Stimulated activated naive CD8-positive, alpha-beta T cell treated with anti-CD3 and anti-CD28 coated beads, Interleukin-15, amount 100 ng/mL, for 72 hours (primary cell): ENCODE measurements around the gene ARID4A.

ENCODE experiments used
- ATAC-seq: fragments of 150-1000 bp; cut with Tn5 transposase; 2 replicates; pipeline ENCODE4 v1.10.0; 2021; ENCODE audit warnings: mild to moderate bottlenecking, moderate library complexity
- DNase-seq, 2 donors: peaks; one replicate each; pipeline ENCODE4 v3.0.0; 2021 to 2022
- H3K27ac Mint-ChIP-seq, 2 donors: one replicate each; pipeline ENCODE4 v1.8.0; 2022; ENCODE audit warnings: mild to moderate bottlenecking in 2 of 2, mixed read lengths in 2 of 2, moderate library complexity in 2 of 2
- H3K27me3 Mint-ChIP-seq: one replicate; pipeline ENCODE4 v1.8.0; 2022; ENCODE audit warnings: mixed read lengths
- H3K4me1 Mint-ChIP-seq: one replicate; pipeline ENCODE4 v1.8.0; 2022; ENCODE audit warnings: mild to moderate bottlenecking, mixed read lengths
- H3K4me3 Mint-ChIP-seq, 2 donors: one replicate each; pipeline ENCODE4 v1.8.0; 2022; ENCODE audit warnings: mild to moderate bottlenecking in 2 of 2, mixed read lengths in 2 of 2, moderate library complexity in 1 of 2
- H3K9me3 Mint-ChIP-seq, 2 donors: one replicate each; pipeline ENCODE4 v1.8.0; 2022; ENCODE audit warnings: mixed read lengths in 2 of 2

ARID4A gene

DNA sequence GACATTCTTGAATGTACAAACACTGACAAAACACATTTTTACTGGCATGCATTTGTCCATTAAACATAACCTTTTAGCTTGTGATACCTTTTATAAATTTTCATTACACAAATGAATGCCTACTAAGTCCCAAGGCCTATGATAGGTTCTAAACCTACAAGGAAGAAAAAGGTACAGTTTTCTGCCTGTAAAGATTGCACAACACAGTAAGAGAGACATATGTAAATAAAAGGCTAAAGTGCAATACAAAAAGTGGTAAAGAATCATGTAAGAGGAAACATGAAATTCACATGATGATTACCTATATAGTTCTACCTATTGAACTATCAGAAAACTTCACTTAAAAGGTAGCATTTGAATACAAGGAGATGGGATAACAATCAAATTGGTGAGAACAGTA, 14.6 kb upstream of the ARID4A start:
- Mint-ChIP-seq H3K4me1 (peaks cover 75% of the 10 kb centered on the region), H3K9me3 (no peaks in the 10 kb centered on the region), H3K4me3 (no peak overlapping the region), H3K27ac (peak overlapping the region in 1 of 2 donors; percentile 27), H3K27me3 (no peaks in the 10 kb centered on the region)
- ATAC-seq = no peak
- DNase-seq = no peak

DNA sequence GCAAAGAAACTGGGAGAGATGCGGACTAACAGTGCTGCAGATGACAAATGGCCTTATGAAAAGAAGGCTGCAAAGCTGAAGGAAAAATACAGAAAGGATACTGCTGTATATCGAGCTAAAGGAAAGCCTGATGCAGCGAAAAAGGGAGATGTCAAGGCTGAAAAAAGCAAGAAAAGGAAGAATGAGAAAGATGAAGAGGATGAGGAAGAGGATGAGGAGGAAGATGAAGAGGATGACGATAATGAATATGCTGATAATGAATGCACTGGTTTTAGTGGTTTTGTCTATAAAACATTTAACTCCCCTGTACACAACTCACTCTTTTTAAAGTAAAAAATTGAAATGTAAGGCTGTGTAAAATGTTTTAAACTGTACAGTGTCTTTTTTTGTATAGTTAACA, 13.2 kb upstream of the ARID4A start:
- no peak for DNase-seq
- no peaks in the 10 kb centered on the region for H3K27me3 Mint-ChIP-seq
- H3K27ac Mint-ChIP-seq = peak overlapping the region in 1 of 2 donors; percentile 48
- no peak for ATAC-seq
- no peaks in the 10 kb centered on the region for H3K9me3 Mint-ChIP-seq
- H3K4me1 Mint-ChIP-seq = peaks cover 77% of the 10 kb centered on the region
- no peak overlapping the region for H3K4me3 Mint-ChIP-seq

DNA sequence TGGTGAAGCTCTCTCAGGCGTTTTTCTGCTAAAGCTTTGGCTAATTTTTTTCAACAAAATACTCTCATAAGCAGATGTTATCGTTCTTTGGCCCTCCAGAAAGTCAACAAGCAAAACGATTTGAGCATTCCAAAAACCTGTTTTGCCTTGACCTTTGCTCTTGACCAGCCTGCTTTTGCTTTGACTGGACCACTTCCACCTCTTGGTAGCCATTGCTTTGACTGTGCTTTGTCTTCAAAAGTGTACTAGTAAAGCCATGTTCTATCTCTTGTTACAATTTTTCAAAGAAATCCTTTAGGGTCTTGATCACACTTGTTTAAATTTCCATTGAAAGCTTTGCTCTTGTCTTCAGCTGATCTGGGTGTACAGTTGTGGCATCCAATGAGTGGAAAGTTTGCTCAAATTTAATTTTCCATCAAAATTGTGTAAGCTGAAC, 10.7 kb upstream of the ARID4A start:
- DNase-seq (no peak), ATAC-seq (no peak)
- Mint-ChIP-seq H3K4me1 (peaks cover 69% of the 10 kb centered on the region), H3K4me3 (no peak overlapping the region), H3K27me3 (no peaks in the 10 kb centered on the region), H3K27ac (peak overlapping the region in 1 of 2 donors; percentile 67), H3K9me3 (no peaks in the 10 kb centered on the region)

DNA sequence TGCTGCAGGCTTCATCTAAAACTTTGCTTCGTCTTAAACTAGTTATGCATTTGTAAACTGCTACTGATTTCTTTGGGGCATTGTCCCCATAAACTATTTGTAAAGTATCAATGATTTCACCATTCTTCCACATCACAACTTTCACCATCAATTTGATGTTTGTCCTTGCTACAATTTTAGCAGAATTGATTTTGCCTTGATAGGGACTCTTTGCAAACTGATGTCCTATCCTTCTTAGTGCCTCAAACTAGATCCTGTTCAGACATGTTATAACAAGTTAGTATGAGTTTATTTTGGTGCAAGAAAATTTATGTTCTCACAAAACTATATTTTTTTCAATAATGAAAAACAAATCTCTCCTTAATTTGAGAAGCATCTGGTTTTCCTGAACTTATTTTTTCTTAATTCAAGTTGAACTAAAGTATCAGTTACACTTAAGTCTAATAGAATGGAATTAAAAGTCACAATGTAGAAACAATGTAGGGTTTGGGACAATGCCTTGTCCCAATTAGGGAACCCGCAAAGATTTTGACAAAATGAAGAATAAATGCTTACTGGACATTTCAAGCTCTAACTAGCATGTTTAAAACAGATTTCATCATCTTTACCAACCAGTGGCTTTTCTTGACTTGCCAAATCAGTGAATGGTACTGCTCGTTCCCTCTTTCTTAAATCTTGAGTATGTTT, 10.1 kb upstream of the ARID4A start:
- Mint-ChIP-seq H3K27me3 (no peaks in the 10 kb centered on the region), H3K4me1 (peaks cover 69% of the 10 kb centered on the region), H3K4me3 (no peak overlapping the region), H3K27ac (peak overlapping the region in 1 of 2 donors; percentile 67), H3K9me3 (no peaks in the 10 kb centered on the region)
- no peak for DNase-seq
- no peak for ATAC-seq

DNA sequence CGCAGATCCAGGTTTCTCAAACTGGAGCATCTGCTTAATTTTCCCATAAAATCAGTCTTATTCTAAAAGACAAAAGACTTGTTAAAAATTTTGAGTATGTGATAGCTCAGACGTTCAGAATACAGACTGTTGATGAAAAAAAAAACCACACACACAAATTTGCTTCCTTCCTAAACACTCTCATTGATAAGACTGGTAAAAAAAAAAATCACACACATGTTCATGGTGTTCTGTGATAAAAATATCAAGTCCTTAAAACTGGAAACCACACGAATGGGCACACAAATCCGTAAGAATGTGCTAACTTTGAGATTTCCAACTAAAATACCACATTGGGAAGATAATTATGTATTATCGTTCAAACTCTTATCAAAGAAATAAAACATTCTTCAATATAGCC, 6.7 kb upstream of the ARID4A start:
- Mint-ChIP-seq H3K9me3 (no peaks in the 10 kb centered on the region), H3K27ac (peak overlapping the region in 1 of 2 donors; percentile 76), H3K4me1 (peaks cover 72% of the 10 kb centered on the region), H3K27me3 (no peaks in the 10 kb centered on the region), H3K4me3 (no peak overlapping the region)
- DNase-seq (no peak), ATAC-seq (no peak)

DNA sequence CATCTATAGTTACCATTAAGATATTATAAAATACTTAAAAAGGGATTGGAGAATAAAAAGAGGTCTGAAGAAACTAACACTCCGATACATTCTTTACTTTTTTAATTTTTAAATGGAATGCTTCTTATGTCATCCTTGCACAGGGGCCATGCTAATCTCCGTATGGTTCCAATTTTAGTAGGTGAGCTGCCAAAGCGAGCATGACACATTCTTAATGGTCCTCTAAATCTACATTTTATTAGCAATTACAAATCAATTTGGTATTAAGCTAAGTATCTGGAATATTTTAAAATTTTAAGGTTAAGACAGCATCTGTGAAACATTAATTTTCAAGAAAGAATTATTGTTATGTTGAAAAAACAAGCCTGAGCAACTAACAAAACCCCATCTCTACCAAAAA, 6.2 kb upstream of the ARID4A start:
- Mint-ChIP-seq H3K4me1 (peaks cover 72% of the 10 kb centered on the region), H3K27me3 (no peaks in the 10 kb centered on the region), H3K27ac (no peak overlapping the region), H3K4me3 (no peak overlapping the region), H3K9me3 (no peaks in the 10 kb centered on the region)
- DNase-seq = no peak
- no peak for ATAC-seq

DNA sequence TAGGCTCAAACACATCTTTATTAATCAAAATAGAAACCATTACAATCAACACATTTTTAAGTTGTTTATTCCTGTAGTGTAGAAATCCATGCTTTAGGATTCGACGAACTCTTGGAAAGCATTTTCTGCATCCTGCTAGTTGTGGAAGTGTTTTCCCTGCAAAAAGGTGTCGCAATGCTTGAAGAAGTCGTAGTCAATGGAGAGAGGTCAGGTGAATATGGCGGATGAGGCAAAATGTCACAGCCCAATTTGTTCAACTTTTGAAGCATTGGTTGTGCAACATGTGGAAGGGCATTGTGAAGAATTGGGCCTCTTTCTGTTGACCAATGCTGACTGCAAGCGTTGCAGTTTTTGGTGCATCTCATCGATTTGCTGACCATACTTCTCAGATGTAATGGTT, 4.2 kb upstream of the ARID4A start:
- no peak overlapping the region for H3K27ac Mint-ChIP-seq
- peaks cover 57% of the 10 kb centered on the region for H3K4me1 Mint-ChIP-seq
- H3K9me3 Mint-ChIP-seq = no peaks in the 10 kb centered on the region

DNA sequence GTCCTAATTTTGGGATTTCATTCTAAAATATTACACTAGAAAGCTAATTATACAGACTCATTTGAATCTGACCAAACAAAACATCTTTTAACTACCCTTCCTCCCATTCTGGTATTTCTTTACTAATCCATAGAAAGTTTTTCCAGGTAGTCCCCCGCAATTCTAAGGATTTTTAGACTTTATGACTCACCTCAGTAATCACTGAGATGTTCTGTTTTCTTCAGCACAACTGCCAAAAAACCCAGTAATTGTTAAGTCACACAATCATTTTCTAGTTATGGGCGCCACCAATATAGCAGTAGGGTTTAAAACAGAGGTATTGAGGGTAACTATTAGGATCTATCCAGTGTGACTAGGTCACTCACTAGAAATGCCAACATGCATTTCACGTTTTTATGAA, 1.6 kb upstream of the ARID4A start:
- no peaks in the 10 kb centered on the region for H3K27me3 Mint-ChIP-seq
- no peak for ATAC-seq
- DNase-seq = no peak
- peaks cover 36% of the 10 kb centered on the region for H3K4me1 Mint-ChIP-seq
- H3K9me3 Mint-ChIP-seq = no peaks in the 10 kb centered on the region
- no peak overlapping the region for H3K27ac Mint-ChIP-seq
- no peak overlapping the region for H3K4me3 Mint-ChIP-seq

More for the DNA sequence above, 4.2 kb upstream of the ARID4A start:
- ATAC-seq (no peak), DNase-seq (no peak)
- Mint-ChIP-seq H3K4me3 (peak overlapping the region; percentile 16 to 22), H3K27me3 (no peaks in the 10 kb centered on the region)

DNA sequence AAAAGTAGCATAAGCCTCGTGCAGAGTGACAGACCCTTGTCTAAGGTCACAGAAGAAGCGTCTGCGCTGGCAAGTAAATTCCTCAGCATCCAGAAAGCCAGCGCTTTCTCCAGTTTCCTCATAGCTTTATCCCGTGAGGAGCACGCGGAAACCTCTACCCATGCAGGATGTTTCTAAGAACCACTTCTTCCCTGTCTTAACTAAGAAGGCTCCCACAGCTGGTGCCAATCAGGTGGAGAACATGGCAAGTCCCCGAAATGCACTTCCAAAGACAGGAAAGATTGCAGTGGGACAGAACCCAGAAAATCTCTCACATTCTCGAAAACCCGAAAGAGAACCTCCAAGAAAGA, 968 bp upstream of the ARID4A start:
- Mint-ChIP-seq H3K9me3 (no peaks in the 10 kb centered on the region), H3K27me3 (no peaks in the 10 kb centered on the region), H3K27ac (no peak overlapping the region), H3K4me1 (peaks cover 33% of the 10 kb centered on the region), H3K4me3 (no peak overlapping the region)
- DNase-seq = no peak
- ATAC-seq = no peak

DNA sequence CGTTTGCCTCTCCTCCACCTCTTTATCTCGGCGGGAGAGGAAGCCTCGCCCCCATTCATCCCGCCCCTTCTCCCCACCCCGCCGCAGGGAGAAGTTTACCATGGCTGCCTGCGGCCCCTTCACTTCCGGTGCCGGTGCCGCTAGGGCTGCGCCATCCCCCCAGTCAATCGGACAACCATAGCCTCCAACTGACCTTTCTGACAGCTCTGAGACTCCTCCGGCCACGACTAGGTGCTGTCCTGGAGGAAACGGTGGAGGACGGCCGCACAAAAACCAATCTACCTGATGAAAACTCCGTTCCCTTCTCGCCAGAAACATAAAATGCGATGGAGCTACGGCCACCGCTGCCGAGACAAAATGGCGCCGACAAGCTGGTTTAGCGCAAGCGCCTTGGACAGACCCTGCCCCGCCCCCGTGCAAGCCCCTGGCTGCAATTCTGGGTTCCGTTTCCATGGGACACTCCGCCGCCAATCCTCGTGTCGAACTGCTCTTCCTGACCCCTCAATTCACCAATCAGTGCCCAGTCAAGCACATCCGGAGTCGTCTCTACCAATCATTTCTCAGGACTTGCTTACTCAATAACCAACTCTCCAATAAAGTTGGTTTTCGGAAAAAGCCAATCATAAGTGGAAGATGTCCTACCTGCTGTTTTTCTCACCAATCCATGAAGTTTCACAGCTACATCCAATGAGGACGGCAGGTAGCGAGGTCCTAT, 436 bp upstream of the ARID4A start:
- Mint-ChIP-seq H3K9me3 (no peaks in the 10 kb centered on the region), H3K27me3 (no peaks in the 10 kb centered on the region), H3K4me1 (peaks cover 28% of the 10 kb centered on the region), H3K27ac (no peak overlapping the region), H3K4me3 (no peak overlapping the region)
- peak; percentile 93 for ATAC-seq
- DNase-seq = peak; percentile 95 to 98

DNA sequence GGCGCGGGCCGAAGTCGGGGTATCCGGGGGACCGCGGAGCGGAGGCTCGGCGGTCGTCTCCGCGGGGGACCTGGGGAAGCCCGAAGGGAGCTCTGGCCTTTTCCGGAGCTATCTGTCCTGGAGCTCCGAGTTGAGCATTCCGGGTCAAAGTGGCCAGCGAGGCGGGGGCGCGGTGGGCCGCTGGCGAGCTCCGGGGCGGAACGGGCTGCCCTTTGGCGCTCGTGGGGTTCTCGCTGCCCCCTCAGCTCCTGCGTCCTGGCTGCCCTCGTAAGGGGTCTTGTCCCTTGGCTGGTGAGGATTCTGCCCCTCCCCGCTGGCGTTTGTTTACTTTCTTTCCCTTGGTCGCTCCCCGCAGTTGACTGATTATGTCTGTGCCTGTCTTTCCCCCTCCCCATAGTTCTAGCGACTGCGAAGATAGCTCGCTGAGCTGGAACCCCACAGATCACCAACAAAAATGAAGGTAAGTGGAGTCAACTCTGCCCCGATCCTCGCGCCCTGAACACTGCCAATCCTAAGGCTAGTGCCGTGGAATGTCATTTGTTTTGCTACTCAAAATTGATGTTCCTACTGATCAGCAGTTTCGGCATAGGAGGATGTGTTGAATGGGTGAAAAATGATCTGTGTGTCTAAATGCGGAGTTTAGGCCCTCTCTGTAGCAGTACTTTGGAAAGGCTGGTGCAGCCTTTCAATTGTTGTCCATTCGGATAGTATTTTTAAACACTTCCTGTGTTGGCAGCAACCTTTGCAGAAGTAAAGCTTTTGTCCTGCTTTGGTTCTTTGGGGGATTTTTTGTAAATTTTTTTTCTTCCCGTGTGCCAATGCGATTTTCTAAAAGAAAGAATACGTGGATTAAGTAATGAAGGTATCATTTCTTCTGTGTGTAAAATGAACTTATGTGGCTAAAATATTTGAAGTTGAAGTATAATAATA, 1.3 kb downstream of the ARID4A start:
- H3K27me3 Mint-ChIP-seq = no peaks in the 10 kb centered on the region
- peak overlapping the region; percentile 96 to 98 for H3K4me3 Mint-ChIP-seq
- H3K27ac Mint-ChIP-seq = peak overlapping the region; percentile 94
- peaks cover 13% of the 10 kb centered on the region for H3K4me1 Mint-ChIP-seq
- no peak for ATAC-seq
- H3K9me3 Mint-ChIP-seq = no peaks in the 10 kb centered on the region
- DNase-seq = peak in 1 of 2 donors; percentile 31

DNA sequence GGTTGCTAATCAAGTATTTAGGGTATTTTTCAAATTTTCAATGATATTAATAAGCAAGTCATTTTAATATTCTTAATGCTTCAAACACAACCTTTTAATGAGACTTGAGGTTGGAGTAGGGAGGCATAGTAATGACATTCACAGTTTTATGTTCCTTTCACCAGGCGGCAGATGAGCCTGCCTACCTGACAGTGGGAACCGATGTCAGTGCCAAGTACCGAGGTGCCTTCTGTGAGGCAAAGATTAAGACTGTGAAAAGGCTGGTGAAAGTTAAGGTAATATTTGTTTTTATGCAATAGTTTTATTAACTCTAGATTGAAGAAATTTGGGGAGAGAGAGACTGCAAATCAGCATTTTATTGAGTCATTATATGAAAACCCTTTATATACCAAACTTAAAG, 3.1 kb downstream of the ARID4A start:
- ATAC-seq (no peak), DNase-seq (no peak)
- Mint-ChIP-seq H3K4me3 (no peak overlapping the region), H3K4me1 (no peaks in the 10 kb centered on the region), H3K27ac (no peak overlapping the region), H3K27me3 (no peaks in the 10 kb centered on the region), H3K9me3 (no peaks in the 10 kb centered on the region)

DNA sequence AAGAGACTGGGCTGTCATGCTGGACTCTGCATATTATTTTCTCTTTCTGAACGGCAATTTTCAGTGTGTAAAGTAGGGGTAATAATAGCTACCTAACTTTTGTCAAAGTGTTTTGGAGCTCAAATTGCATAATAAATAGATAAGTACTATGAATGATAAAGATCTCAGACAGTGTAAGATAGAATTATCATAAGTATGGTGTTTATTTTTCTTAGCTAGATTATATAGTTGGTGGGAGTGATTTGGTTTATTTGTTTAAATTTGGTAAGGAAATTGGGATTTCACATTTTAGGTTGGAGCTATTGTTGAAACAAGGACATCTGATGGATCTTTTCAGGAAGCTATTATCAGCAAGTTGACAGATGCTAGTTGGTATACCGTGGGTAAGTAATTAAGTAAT, 7.4 kb downstream of the ARID4A start:
- Mint-ChIP-seq H3K27ac (no peak overlapping the region), H3K9me3 (no peaks in the 10 kb centered on the region), H3K4me3 (no peak overlapping the region), H3K4me1 (peaks cover 16% of the 10 kb centered on the region), H3K27me3 (no peaks in the 10 kb centered on the region)
- DNase-seq (no peak), ATAC-seq (no peak)

DNA sequence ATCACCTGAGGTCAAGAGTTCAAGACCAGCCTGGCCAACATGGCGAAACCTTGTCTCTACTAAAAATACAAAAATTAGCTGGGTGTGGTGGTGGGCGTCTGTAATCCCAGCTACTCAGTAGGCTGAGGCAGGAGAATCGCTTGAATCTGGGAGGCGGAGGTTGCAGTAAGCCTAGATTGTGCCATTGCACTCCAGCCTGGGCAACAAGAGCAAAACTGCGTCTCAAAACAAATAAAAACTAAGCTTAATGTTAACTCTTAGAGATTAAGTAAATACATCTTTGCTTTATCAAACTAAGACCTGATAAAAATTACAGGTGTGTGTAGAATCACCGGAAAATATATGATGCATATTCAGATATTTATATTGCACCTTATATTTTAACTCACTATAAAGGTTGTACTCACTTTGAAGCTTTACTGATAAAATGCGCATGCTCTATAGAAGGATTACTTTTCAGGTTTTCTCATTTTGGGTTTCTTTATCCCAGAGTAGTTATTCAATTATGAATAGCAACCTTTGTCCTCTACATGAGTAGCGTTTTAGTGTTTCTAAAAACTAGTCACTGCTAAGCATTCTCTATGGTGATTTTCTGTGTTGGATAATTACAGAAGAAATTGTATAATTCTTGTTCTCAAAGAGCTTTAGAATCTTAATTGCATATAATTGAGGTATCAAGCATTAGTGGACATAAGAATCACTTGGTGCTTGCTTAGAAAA, 9.4 kb downstream of the ARID4A start:
- DNase-seq (no peak), ATAC-seq (no peak)
- Mint-ChIP-seq H3K4me1 (peaks cover 16% of the 10 kb centered on the region), H3K27me3 (no peaks in the 10 kb centered on the region), H3K4me3 (no peak overlapping the region), H3K27ac (no peak overlapping the region), H3K9me3 (no peaks in the 10 kb centered on the region)

DNA sequence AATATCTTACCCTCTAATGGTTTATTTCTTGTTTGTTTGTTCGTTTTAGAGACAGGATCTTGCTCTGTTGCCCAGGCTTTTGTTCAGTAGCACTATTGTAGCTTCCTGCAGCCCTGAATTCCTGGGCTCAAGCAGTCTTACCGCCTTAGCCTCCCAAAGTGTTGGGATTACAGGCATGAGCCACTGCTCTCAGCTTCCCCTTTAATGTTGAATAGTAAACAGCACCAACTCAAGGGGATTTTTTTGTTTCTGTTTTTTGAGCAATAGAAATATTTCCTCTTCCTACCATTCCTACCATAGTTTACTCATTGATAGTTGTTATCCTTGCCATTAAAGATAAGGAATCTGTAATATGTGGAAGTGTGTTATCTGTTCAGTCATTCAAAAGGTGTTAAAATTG, 10.7 kb downstream of the ARID4A start:
- Mint-ChIP-seq H3K4me3 (no peak overlapping the region), H3K4me1 (peaks cover 16% of the 10 kb centered on the region), H3K9me3 (no peaks in the 10 kb centered on the region), H3K27me3 (no peaks in the 10 kb centered on the region), H3K27ac (no peak overlapping the region)
- DNase-seq (no peak), ATAC-seq (no peak)
